Measurements from ENCODE around the gene TBCA. TPM values are rescaled to one million over a fixed set of nuclear protein-coding genes. Genes with fewer than 3 reads are reported as not detected.

Gene TBCA
- total RNA-seq, 1 experiment from 2014 or later = 310 TPM

GRCh38 chr5:77719666-77720363, 56.3 kb downstream of the TBCA start:
- Mint-ChIP-seq H3K27ac (ENCODE audit: low read depth, unreplicated experiment) (no peak overlapping the region), H3K36me3 (ENCODE audit: insufficient read depth, unreplicated experiment) (no peaks in the 10 kb centered on the region), H3K27me3 (ENCODE audit: insufficient read depth, unreplicated experiment) (no peaks in the 10 kb centered on the region), H3K4me3 (ENCODE audit: unreplicated experiment) (no peak overlapping the region), H3K9me3 (ENCODE audit: unreplicated experiment) (no peaks in the 10 kb centered on the region), H3K4me1 (ENCODE audit: insufficient read depth, unreplicated experiment) (peaks cover 7% of the 10 kb centered on the region)
- CTCF ChIA-PET = interaction anchor here (0.7 kb wide), 1 partner anchor 388 kb away, joined by 3 read pairs; no protein-coding TSS in a partner anchor
- intact Hi-C loops (cut with micrococcal nuclease) = no loop called here
- POLR2A ChIA-PET = no interaction called here
- no peak for TF ChIP-seq CTCF (IDR thresholded peaks at IDR 0.05; ENCODE audit: unreplicated experiment)
- no TSS peak for BruUV-seq (replicated peaks)
- DNase-seq (ENCODE audit: unreplicated experiment) = no peak

DNA sequence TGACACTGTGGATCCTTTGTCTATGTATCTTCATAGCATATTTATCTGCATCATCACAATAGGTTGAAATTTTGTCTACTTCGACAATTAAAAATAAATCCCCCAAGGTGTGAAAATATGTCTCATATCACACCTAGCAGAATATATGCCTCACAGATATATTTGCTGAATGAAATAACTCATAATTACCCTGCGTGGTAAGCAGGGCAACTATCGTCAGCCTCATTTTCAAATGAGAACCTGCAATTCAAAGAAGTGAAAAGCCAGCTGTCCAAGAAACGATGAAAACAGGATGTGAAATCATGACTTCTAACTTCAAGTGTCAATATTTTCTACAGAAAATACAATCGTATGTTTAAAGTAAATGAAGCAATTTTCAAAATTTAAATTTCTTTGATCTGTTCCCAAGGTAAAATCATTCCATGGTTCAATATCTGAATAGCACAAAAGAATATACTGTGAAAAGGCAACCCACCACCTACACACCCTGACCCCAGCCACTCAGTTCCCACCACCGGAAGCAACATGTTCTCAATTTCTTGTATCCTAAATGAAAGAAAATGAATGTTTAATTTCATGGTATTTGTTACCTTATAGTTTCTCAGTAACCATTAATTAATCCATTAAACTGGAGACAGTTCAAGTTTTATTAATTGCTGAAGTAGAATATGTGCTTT, 57.1 kb downstream of the TBCA start:
- intact Hi-C loops (cut with micrococcal nuclease) = no loop called here
- BruUV-seq (replicated peaks) = no TSS peak
- H3K4me1 Mint-ChIP-seq (ENCODE audit: insufficient read depth, unreplicated experiment) = peaks cover 7% of the 10 kb centered on the region

DNA sequence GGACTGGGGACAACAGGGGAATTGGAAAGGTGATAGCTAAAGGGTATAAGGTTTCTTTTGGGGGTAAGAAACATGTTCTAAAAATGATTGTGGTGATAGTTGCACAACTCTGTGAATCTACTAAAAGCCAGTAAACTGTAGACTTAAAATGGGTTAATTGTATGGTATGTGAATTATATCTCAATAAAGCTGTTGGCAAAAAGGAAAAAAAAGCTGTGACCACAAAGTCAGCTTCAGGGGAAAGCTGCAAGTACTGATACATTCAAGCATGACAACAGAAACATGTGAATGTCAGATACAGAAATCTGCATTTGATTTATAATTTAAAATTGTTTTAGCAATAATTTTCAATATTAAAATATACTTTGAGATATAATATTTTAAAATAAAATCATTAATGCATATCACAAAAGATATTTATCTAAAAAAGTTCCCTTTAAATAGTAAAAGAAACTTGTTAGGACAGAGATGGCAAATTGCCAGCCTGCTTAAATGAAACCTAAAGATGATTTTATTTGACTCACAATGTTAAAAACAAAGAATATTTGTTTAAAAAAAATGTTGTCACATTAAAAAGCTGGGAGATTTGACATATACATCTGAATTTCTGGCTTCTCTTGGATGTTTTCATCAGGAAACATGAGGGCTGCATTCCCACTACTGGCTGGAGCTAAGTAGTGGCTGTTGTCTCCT, 66.0 kb downstream of the TBCA start:
- TF ChIP-seq CTCF (IDR thresholded peaks at IDR 0.05; ENCODE audit: unreplicated experiment) = no peak
- H3K27ac Mint-ChIP-seq (ENCODE audit: low read depth, unreplicated experiment) = peak overlapping the region; percentile 12
- BruUV-seq (replicated peaks) = no TSS peak
- peak; percentile 6 for DNase-seq (ENCODE audit: unreplicated experiment)
- peaks cover 26% of the 10 kb centered on the region for H3K36me3 Mint-ChIP-seq (ENCODE audit: insufficient read depth, unreplicated experiment)
- H3K9me3 Mint-ChIP-seq (ENCODE audit: unreplicated experiment) = no peaks in the 10 kb centered on the region
- intact Hi-C loops (cut with micrococcal nuclease) = no loop called here
- ChIA-PET CTCF (no interaction called here), POLR2A (interaction anchor here (0.6 to 1.9 kb wide), 2 partner anchors 10 to 12 kb away, joined by 4 to 5 read pairs; no protein-coding TSS in a partner anchor)
- no peak overlapping the region for H3K4me3 Mint-ChIP-seq (ENCODE audit: unreplicated experiment)
- H3K4me1 Mint-ChIP-seq (ENCODE audit: insufficient read depth, unreplicated experiment) = peaks cover 12% of the 10 kb centered on the region
- no peaks in the 10 kb centered on the region for H3K27me3 Mint-ChIP-seq (ENCODE audit: insufficient read depth, unreplicated experiment)

More for the DNA sequence above, 57.1 kb downstream of the TBCA start:
- TF ChIP-seq CTCF (IDR thresholded peaks at IDR 0.05; ENCODE audit: unreplicated experiment) = no peak
- ChIA-PET POLR2A (interaction anchor here (1.2 kb wide), 1 partner anchor 14 kb away, joined by 3 read pairs; no protein-coding TSS in a partner anchor), CTCF (interaction anchor here (0.7 kb wide), 1 partner anchor 1290 kb away, joined by 3 read pairs; no protein-coding TSS in a partner anchor)
- Mint-ChIP-seq H3K9me3 (ENCODE audit: unreplicated experiment) (no peaks in the 10 kb centered on the region), H3K4me3 (ENCODE audit: unreplicated experiment) (no peak overlapping the region), H3K36me3 (ENCODE audit: insufficient read depth, unreplicated experiment) (no peaks in the 10 kb centered on the region), H3K27me3 (ENCODE audit: insufficient read depth, unreplicated experiment) (no peaks in the 10 kb centered on the region), H3K27ac (ENCODE audit: low read depth, unreplicated experiment) (no peak overlapping the region)
- no peak for DNase-seq (ENCODE audit: unreplicated experiment)

DNA sequence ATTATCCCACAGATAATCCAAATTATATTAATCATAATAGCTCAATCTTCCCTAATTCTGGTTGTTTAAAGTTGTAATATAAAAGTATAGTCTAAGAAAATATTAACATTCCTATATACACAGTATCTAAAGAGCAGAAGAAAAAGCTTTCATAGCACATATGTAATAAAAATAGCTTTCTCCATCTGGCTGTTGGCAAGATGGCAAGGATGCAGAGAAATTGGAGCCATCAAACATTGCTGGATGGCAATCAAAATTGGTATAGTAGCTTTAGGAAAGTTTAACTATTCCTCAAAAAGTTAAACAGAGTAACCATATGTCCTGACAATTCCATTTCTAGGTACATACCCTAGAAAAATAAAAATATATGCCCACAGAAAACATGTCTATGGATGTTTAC, 66.8 kb downstream of the TBCA start:
- no TSS peak for BruUV-seq (replicated peaks)
- Mint-ChIP-seq H3K9me3 (ENCODE audit: unreplicated experiment) (no peaks in the 10 kb centered on the region), H3K4me3 (ENCODE audit: unreplicated experiment) (no peak overlapping the region), H3K27ac (ENCODE audit: low read depth, unreplicated experiment) (peak overlapping the region; percentile 12), H3K27me3 (ENCODE audit: insufficient read depth, unreplicated experiment) (no peaks in the 10 kb centered on the region), H3K36me3 (ENCODE audit: insufficient read depth, unreplicated experiment) (peaks cover 30% of the 10 kb centered on the region), H3K4me1 (ENCODE audit: insufficient read depth, unreplicated experiment) (peaks cover 6% of the 10 kb centered on the region)
- no peak for TF ChIP-seq CTCF (IDR thresholded peaks at IDR 0.05; ENCODE audit: unreplicated experiment)
- intact Hi-C loops (cut with micrococcal nuclease) = no loop called here
- CTCF ChIA-PET = interaction anchor here (0.6 kb wide), 1 partner anchor 28 kb away, joined by 3 read pairs; no protein-coding TSS in a partner anchor
- POLR2A ChIA-PET = interaction anchor here (0.6 to 1.9 kb wide), 2 partner anchors 9 to 11 kb away, joined by 4 to 5 read pairs; no protein-coding TSS in a partner anchor
- no peak for DNase-seq (ENCODE audit: unreplicated experiment)
